Measurements from ENCODE around the gene AEN. TPM values are rescaled to one million over a fixed set of nuclear protein-coding genes. Genes with fewer than 3 reads are reported as not detected.

Gene AEN
- total RNA-seq, 4 donors from 2014 or later = 21.6 to 32.8 (median 27.3) TPM

DNA sequence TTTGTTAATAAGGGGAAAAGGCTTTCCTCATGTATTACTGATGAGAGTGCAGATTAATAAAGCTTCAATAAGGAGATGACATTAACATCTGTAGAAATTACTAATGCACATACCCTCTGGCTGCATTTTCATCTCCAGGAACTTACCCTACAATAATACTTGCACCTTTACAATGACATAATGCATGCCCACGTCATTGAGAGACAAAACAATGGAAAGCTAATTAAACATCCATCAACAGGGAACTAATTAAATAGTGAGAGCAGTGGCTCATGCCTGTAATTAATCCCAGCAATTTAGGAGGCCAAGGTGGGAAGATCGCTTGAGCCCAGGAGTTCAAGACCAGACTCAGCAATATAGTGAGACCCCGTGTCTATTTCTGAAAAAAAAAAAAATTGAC lies 41.8 kb upstream of the AEN start:
- Histone ChIP-seq H3K4me3 (replicated peaks in 1 of 3) (no peak overlapping the region), H3K9me3 (no peaks in the 10 kb centered on the region), H3K27ac (no peak overlapping the region), H3K36me3 (no peaks in the 10 kb centered on the region), H3K27me3 (no peaks in the 10 kb centered on the region), H3K4me1 (peaks cover 7 to 19% of the 10 kb centered on the region in 2 donors)
- DNase-seq = no peak
- intact Hi-C loops (cut with DNase I) = no loop called here
- 86 to 88% methylated on average over 3 of the region's 3 CpGs for WGBS, 2 donors
- no peak for TF ChIP-seq POLR2A (IDR thresholded peaks at IDR 0.05)
- TF ChIP-seq, protein P1, sequence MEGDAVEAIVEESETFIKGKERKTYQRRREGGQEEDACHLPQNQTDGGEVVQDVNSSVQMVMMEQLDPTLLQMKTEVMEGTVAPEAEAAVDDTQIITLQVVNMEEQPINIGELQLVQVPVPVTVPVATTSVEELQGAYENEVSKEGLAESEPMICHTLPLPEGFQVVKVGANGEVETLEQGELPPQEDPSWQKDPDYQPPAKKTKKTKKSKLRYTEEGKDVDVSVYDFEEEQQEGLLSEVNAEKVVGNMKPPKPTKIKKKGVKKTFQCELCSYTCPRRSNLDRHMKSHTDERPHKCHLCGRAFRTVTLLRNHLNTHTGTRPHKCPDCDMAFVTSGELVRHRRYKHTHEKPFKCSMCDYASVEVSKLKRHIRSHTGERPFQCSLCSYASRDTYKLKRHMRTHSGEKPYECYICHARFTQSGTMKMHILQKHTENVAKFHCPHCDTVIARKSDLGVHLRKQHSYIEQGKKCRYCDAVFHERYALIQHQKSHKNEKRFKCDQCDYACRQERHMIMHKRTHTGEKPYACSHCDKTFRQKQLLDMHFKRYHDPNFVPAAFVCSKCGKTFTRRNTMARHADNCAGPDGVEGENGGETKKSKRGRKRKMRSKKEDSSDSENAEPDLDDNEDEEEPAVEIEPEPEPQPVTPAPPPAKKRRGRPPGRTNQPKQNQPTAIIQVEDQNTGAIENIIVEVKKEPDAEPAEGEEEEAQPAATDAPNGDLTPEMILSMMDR (IDR thresholded peaks at IDR 0.05) = no peak

DNA sequence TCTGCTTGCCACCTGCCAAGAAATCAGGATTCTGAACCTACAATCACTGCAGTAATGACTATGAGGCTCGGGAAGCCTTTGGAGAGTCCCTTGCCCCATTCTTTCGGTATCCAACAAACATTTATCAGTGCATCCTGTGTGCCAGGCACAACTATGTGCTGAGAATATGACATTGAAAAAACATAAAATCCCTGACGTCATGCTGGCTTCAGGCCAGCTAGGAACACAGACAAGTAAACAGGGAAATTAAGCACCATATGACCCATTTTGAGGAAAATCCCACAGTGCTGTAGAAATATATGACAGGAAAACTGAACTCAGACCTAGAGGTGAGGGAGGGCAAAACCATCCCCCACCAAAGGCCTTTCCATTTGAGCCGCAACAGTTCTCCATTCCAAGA lies 40.6 kb upstream of the AEN start:
- TF ChIP-seq, protein P1 (IDR thresholded peaks at IDR 0.05) = no peak
- no peak for TF ChIP-seq POLR2A (IDR thresholded peaks at IDR 0.05)
- H3K27me3 ChIP-seq = no peaks in the 10 kb centered on the region
- intact Hi-C loops (cut with DNase I) = no loop called here

DNA sequence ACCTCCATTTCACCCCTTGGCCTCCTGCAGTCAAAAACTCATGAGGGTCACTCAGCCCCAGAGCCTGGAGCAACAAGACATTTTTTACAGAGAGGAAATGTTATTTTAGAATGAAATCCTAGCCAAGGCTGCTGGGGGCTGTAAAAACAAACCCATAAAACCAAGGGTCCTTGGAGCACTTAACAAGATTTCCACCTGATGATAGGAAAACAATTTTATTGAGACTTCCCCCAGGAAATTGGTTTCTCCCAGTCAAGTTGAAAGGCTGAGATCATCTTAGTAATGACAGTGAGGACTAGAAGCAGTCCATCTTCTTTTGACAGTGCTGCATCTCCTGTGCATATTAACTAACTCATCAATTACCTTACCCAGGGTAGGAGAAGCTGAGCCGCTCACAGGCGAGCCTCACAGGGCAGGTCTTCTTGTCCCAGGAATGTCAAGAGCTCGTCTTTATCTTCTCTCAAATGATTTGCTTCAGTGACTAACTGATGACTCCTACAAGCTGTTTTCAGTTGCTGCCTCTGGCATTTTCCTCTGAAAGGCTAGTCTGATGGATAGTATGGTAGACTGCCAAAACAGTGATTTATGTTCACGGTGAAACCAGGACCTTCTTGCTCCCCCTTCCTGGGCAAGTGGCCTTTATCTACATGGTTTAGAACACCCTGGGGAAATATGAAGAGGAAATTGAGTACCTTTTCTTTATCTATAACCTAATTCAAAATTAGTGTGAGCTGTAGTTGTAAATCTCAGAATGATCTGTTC lies 34.6 kb upstream of the AEN start:
- Histone ChIP-seq H3K36me3 (no peaks in the 10 kb centered on the region), H3K27me3 (no peaks in the 10 kb centered on the region), H3K27ac (peak overlapping the region; percentile 65 to 80 (median 79)), H3K4me1 (peaks cover 16 to 17% of the 10 kb centered on the region in 2 donors), H3K4me3 (replicated peaks in 1 of 3) (no peak overlapping the region), H3K9me3 (no peaks in the 10 kb centered on the region)
- intact Hi-C loops (cut with DNase I) = no loop called here
- 7 to 15% methylated on average over 4 of the region's 4 CpGs for WGBS, 2 donors
- DNase-seq = peak; percentile 69 to 72
- no peak for TF ChIP-seq POLR2A (IDR thresholded peaks at IDR 0.05)
- TF ChIP-seq, protein P1 (IDR thresholded peaks at IDR 0.05) = no peak

More for the DNA sequence above, 40.6 kb upstream of the AEN start:
- H3K36me3 ChIP-seq = no peaks in the 10 kb centered on the region
- 60 to 67% methylated on average over 4 of the region's 4 CpGs for WGBS, 2 donors
- no peaks in the 10 kb centered on the region for H3K9me3 ChIP-seq
- H3K4me3 ChIP-seq (replicated peaks in 1 of 3) = no peak overlapping the region
- H3K4me1 ChIP-seq = peaks cover 10% of the 10 kb centered on the region in 2 donors
- no peak for DNase-seq
- no peak overlapping the region for H3K27ac ChIP-seq

DNA sequence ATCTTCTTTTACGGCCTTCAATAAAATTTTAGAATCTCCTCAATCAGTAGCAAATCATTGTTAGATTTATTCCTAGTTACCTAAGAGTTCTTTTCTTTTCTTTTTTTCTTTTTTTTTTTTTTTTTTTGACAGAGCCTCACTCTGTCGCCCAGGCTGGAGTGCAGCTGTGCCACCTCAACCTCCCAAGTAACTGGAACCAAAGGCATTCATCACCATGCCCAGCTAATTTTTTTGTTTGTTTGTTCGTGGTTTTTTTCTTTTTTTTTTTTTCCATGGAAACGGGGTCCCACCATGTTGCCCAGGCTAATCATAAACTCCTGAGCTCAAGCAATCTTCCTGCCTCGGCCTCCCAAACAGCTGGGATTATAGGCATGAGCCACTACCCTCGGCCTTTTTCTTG lies 30.4 kb upstream of the AEN start:
- no peak overlapping the region for H3K27ac ChIP-seq
- no peak overlapping the region for H3K4me3 ChIP-seq (replicated peaks in 1 of 3)
- no peaks in the 10 kb centered on the region for H3K27me3 ChIP-seq
- no peak for DNase-seq
- H3K36me3 ChIP-seq = no peaks in the 10 kb centered on the region
- peaks cover 11 to 14% of the 10 kb centered on the region in 2 donors for H3K4me1 ChIP-seq
- WGBS, 2 donors = 86 to 92% methylated on average over 6 of the region's 6 CpGs
- intact Hi-C loops (cut with DNase I) = no loop called here
- TF ChIP-seq, protein P1 (IDR thresholded peaks at IDR 0.05) = no peak
- no peak for TF ChIP-seq POLR2A (IDR thresholded peaks at IDR 0.05)
- no peaks in the 10 kb centered on the region for H3K9me3 ChIP-seq

DNA sequence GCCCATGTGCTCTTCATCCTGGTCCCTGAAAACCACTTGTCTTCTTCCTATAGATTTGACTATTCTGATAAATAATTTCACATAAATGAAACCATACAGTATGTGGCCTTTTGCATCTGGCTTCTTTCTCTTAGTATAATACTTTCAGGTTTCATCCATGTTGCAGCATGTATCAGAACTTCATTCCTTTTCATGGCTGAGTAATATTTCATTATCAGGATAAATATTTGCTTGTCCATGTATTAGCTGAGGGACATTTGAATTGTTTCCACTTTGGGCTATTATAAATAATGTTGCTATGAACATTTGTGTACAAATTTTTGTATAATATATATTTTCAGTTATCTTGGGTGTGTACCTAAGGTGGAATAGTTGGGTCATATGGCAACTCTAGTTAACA lies 29.8 kb upstream of the AEN start:
- intact Hi-C loops (cut with DNase I) = no loop called here
- TF ChIP-seq, protein P1 (IDR thresholded peaks at IDR 0.05) = no peak
- TF ChIP-seq POLR2A (IDR thresholded peaks at IDR 0.05) = no peak
- no peak for DNase-seq
- no peaks in the 10 kb centered on the region for H3K36me3 ChIP-seq
- H3K9me3 ChIP-seq = no peaks in the 10 kb centered on the region
- no peak overlapping the region for H3K4me3 ChIP-seq (replicated peaks in 1 of 3)
- H3K27me3 ChIP-seq = no peaks in the 10 kb centered on the region
- peaks cover 7 to 10% of the 10 kb centered on the region in 2 donors for H3K4me1 ChIP-seq
- no peak overlapping the region for H3K27ac ChIP-seq

All from thyroid gland (tissue), 4 donors.